PFSK-1 (cell line): ENCODE measurements around the gene PACC1.

Source experiments
- FOXP2 ChIP-seq: optimal IDR thresholded peaks from 2 replicates; pipeline ENCODE3; 2011; ENCODE audit warnings: borderline replicate concordance, control low read depth, inconsistent platforms; ENCODE audit not compliant: insufficient read depth; ENCODE audit errors: extremely low read length, extremely low read depth
- POLR2AphosphoS5 ChIP-seq: IDR thresholded peaks from 2 replicates; pipeline ENCODE4 v1.6.1; 2012; ENCODE audit warnings: low read depth, mild to moderate bottlenecking, control low read depth, low read length, moderate library complexity
- SIN3A ChIP-seq: IDR thresholded peaks from 2 replicates; pipeline ENCODE4 v1.6.1; 2012; ENCODE audit warnings: mild to moderate bottlenecking, low read length, moderate library complexity, borderline replicate concordance; ENCODE audit not compliant: insufficient read depth
- TAF1 ChIP-seq: IDR thresholded peaks from 2 replicates; pipeline ENCODE4 v1.6.1; 2012; ENCODE audit warnings: low read length, control low read depth, borderline replicate concordance; ENCODE audit not compliant: insufficient read depth
- TF ChIP-seq, protein P1 (sequence below), 2 experiments: IDR thresholded peaks; 2 replicates each; pipeline versions ENCODE4 v1.6.1 to v1.8.0; 2011 to 2012; ENCODE audit warnings: low read depth in 2 of 2, low read length in 2 of 2, control low read depth in 1 of 2, inconsistent platforms in 1 of 2, mild to moderate bottlenecking in 1 of 2, moderate library complexity in 1 of 2; ENCODE audit not compliant: insufficient read depth in 1 of 2

PACC1 gene

DNA sequence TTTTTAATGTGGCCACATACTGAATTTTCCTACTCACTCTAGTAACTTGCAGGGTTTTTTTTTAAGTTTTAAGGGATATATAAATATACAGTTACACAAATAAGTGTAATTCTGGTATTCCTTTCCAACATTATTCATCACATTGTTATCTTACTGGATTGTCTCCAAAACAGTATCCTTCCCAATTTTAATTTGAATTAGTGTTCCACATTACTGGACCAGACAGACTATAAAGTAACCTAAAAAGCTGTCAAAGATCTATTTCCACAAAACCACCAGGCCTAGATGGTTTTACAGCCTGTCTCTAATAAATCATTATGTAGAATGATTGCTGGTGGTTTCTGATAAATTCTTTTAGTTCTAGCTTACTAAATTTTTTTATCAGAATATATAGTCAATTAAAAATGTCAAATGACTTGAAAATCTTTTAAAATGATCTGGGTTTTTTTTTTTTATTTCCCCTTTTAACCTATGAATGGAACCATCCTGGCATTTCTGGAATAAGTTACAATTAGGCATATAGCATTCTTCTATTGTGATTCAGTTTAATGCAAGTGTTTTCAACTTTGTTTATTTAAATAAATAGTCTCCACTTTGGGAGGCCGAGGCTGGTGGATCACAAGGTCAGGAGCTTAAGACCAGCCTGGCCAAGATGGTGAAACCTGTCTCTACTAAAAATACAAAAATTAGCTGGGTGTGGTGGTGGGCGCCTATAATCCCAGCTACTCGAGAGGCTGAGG lies 59.3 kb downstream of the PACC1 start:
- TF ChIP-seq TAF1 (no peak), POLR2AphosphoS5 (no peak), FOXP2 (no peak), SIN3A (no peak)
- TF ChIP-seq, protein P1, sequence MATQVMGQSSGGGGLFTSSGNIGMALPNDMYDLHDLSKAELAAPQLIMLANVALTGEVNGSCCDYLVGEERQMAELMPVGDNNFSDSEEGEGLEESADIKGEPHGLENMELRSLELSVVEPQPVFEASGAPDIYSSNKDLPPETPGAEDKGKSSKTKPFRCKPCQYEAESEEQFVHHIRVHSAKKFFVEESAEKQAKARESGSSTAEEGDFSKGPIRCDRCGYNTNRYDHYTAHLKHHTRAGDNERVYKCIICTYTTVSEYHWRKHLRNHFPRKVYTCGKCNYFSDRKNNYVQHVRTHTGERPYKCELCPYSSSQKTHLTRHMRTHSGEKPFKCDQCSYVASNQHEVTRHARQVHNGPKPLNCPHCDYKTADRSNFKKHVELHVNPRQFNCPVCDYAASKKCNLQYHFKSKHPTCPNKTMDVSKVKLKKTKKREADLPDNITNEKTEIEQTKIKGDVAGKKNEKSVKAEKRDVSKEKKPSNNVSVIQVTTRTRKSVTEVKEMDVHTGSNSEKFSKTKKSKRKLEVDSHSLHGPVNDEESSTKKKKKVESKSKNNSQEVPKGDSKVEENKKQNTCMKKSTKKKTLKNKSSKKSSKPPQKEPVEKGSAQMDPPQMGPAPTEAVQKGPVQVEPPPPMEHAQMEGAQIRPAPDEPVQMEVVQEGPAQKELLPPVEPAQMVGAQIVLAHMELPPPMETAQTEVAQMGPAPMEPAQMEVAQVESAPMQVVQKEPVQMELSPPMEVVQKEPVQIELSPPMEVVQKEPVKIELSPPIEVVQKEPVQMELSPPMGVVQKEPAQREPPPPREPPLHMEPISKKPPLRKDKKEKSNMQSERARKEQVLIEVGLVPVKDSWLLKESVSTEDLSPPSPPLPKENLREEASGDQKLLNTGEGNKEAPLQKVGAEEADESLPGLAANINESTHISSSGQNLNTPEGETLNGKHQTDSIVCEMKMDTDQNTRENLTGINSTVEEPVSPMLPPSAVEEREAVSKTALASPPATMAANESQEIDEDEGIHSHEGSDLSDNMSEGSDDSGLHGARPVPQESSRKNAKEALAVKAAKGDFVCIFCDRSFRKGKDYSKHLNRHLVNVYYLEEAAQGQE (IDR thresholded peaks at IDR 0.05; ENCODE audit: insufficient read depth in 1 of 2, low read depth in 2 of 2, low read length in 2 of 2) = no peak

DNA sequence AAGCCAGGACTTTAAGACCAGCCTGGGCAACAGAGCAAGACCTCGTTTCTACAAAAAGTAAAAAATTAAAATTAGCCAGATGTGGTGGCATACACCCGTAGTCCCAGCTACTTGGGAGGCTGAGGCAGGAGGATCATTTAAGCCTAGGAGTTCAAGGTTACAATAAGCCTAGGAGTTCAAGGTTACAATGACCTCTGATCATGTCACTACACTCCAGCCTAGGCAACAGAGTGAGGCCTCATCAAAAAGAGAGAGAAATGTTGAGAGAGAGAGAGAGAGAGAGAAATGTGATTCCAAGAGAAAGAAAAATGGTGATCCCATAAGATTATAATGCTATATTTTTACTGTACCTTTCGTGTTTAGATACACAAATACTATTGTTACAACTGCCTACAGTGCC lies 60.2 kb downstream of the PACC1 start:
- TF ChIP-seq SIN3A (no peak), TAF1 (no peak), FOXP2 (no peak), POLR2AphosphoS5 (no peak)
- TF ChIP-seq, protein P1 (IDR thresholded peaks at IDR 0.05; ENCODE audit: insufficient read depth in 1 of 2, low read depth in 2 of 2, low read length in 2 of 2) = no peak

DNA sequence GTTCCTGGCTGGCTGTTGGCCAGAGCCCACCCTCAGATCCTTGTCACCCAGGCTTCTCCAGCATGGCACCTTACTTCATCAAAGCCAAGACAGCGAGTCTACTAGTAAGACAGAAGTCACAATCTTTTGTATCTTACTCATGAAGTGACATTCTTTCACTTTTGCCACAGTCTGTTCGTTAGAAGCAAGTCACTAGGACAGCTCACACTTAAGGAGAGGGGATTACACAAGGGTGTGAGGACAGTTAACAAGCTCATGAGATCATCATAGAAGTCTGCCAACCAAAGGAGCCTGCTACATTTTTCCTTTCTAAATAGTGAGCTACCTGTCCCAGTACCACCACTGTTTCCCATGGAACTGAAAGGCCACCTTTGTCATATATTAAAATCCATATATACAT lies 61.5 kb downstream of the PACC1 start:
- TF ChIP-seq TAF1 (no peak), POLR2AphosphoS5 (no peak), FOXP2 (no peak), SIN3A (no peak)
- TF ChIP-seq, protein P1 (IDR thresholded peaks at IDR 0.05; ENCODE audit: insufficient read depth in 1 of 2, low read depth in 2 of 2, low read length in 2 of 2) = no peak

DNA sequence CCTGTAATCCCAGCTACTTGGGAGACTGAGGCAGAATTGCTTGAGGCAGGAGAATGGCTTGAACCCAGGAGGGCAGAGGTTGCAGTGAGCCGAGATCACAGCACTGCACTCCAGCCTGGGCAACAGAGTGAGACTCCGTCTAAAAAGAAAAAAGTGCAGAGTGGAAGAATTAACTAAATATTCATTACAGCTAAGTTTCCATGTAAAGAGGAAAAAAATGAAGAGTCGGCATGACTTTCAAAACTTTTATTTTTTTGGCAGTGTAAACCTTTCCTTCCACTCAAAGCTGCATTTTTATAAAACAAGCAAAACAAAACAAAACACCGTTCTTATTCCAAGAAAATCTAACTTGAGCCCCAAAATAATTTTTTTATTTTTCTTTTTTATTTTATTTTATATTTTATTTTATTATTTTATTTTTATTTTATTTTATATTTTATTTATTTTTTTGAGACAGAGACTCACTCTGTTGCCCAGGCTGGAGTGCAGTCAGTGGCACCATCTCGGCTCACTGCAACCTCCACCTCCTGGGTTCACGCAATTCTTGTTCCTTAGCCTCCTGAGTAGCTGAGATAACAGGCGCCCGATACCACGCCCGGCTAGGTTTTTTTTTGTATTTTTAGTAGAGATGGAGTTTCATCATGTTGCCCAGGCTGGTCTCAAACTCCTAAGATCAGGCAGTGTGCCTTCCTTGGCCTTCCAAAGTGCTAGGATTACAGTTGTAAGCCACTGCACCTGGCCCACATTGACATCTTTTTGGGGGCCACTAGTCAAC lies 62.9 kb downstream of the PACC1 start:
- TF ChIP-seq POLR2AphosphoS5 = no peak
- no peak for TF ChIP-seq SIN3A
- TF ChIP-seq, protein P1 (IDR thresholded peaks at IDR 0.05; ENCODE audit: insufficient read depth in 1 of 2, low read depth in 2 of 2, low read length in 2 of 2) = no peak
- TF ChIP-seq FOXP2 = no peak
- no peak for TF ChIP-seq TAF1
